ENCODE results near the gene ATP5F1B. TPM values are rescaled to one million over a fixed set of nuclear protein-coding genes. Genes with fewer than 3 reads are reported as not detected.

The ATP5F1B gene
- total RNA-seq, 1 experiment from 2014 or later, result 999 TPM

DNA sequence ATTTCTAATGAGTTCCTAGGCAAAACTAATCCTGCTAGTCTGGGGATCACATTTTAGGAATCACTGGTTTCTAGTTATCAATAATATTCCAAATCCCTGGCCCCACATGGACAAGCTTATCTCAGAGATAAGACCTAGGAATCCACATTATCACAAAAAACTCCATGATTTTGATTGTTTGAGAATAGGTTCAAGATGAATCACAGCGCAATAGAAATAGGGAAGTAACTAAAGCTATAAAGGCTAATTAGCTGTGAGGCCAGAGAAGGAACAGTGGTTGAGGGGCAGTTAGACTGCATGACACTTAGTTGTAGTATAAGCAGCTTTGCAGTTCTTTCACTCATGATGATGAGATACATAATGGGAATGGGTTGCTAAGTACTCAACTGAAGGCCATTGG, 13.1 kb upstream of the ATP5F1B start:
- intact Hi-C loops (cut with micrococcal nuclease; ENCODE audit: unreplicated experiment) (no loop called here), in situ Hi-C loops (cut with HindIII; ENCODE audit: low pct_unique_long_range_greater_than_20kb, low sequenced_read_pairs) (no loop called here)
- Histone ChIP-seq H3K4me1 (ENCODE audit: control insufficient read depth, insufficient read depth, low read length) (no peaks in the 10 kb centered on the region), H3K4me3 (ENCODE audit: low read depth in 2 of 2, low read length in 2 of 2) (no peak overlapping the region), H3K27ac (ENCODE audit: low read length) (no peak overlapping the region), H3K9me3 (ENCODE audit: control insufficient read depth, insufficient read depth, low read depth, low read length) (no peaks in the 10 kb centered on the region), H3K27me3 (ENCODE audit: control insufficient read depth, insufficient read depth, low read length) (no peaks in the 10 kb centered on the region), H3K36me3 (ENCODE audit: control insufficient read depth, insufficient read depth, low read length) (0 out of 2 replicates have a peak, but pooled peaks cover 3% of the 10 kb centered on the region)
- POLR2A ChIA-PET, result no interaction called here
- ATAC-seq (no peak), DNase-seq (ENCODE audit: low read depth, low spot score) (no peak)
- TF ChIP-seq CTCF (IDR thresholded peaks at IDR 0.05), result no peak
- no peak for TF ChIP-seq POLR2AphosphoS5 (IDR thresholded peaks at IDR 0.05; ENCODE audit: low read depth, low read length)
- TF ChIP-seq, protein P1, sequence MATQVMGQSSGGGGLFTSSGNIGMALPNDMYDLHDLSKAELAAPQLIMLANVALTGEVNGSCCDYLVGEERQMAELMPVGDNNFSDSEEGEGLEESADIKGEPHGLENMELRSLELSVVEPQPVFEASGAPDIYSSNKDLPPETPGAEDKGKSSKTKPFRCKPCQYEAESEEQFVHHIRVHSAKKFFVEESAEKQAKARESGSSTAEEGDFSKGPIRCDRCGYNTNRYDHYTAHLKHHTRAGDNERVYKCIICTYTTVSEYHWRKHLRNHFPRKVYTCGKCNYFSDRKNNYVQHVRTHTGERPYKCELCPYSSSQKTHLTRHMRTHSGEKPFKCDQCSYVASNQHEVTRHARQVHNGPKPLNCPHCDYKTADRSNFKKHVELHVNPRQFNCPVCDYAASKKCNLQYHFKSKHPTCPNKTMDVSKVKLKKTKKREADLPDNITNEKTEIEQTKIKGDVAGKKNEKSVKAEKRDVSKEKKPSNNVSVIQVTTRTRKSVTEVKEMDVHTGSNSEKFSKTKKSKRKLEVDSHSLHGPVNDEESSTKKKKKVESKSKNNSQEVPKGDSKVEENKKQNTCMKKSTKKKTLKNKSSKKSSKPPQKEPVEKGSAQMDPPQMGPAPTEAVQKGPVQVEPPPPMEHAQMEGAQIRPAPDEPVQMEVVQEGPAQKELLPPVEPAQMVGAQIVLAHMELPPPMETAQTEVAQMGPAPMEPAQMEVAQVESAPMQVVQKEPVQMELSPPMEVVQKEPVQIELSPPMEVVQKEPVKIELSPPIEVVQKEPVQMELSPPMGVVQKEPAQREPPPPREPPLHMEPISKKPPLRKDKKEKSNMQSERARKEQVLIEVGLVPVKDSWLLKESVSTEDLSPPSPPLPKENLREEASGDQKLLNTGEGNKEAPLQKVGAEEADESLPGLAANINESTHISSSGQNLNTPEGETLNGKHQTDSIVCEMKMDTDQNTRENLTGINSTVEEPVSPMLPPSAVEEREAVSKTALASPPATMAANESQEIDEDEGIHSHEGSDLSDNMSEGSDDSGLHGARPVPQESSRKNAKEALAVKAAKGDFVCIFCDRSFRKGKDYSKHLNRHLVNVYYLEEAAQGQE (IDR thresholded peaks at IDR 0.05; ENCODE audit: insufficient read depth in 1 of 2, low read depth in 2 of 2, low read length in 1 of 2), result no peak
- TF ChIP-seq SIN3A (IDR thresholded peaks at IDR 0.05; ENCODE audit: borderline replicate concordance, insufficient read depth, low read depth, low read length), result no peak
- TF ChIP-seq TCF7L2 (IDR thresholded peaks at IDR 0.05; ENCODE audit: low read depth, low read length), result no peak
- CTCF ChIA-PET, result interaction anchor here (0.6 kb wide), 1 partner anchor 137 kb away, joined by 5 read pairs; the partner anchor contains the start of gene RBMS2
- BruUV-seq (replicated peaks), result no TSS peak

GRCh38 chr12:56657416-56658379, 11.9 kb upstream of the ATP5F1B start:
- intact Hi-C loops (cut with micrococcal nuclease; ENCODE audit: unreplicated experiment), result no loop called here
- no TSS peak for BruUV-seq (replicated peaks)

More at GRCh38 chr12:56657416-56658379, 11.9 kb upstream of the ATP5F1B start:
- Histone ChIP-seq H3K27ac (ENCODE audit: low read length) (no peak overlapping the region), H3K4me1 (ENCODE audit: control insufficient read depth, insufficient read depth, low read length) (no peaks in the 10 kb centered on the region), H3K9me3 (ENCODE audit: control insufficient read depth, insufficient read depth, low read depth, low read length) (no peaks in the 10 kb centered on the region), H3K4me3 (ENCODE audit: low read depth in 2 of 2, low read length in 2 of 2) (no peak overlapping the region), H3K36me3 (ENCODE audit: control insufficient read depth, insufficient read depth, low read length) (no peaks in the 10 kb centered on the region), H3K27me3 (ENCODE audit: control insufficient read depth, insufficient read depth, low read length) (no peaks in the 10 kb centered on the region)
- TF ChIP-seq TCF7L2 (IDR thresholded peaks at IDR 0.05; ENCODE audit: low read depth, low read length) (no peak), SIN3A (IDR thresholded peaks at IDR 0.05; ENCODE audit: borderline replicate concordance, insufficient read depth, low read depth, low read length) (no peak), POLR2AphosphoS5 (IDR thresholded peaks at IDR 0.05; ENCODE audit: low read depth, low read length) (no peak), CTCF (IDR thresholded peaks at IDR 0.05) (no peak)
- TF ChIP-seq, protein P1 (IDR thresholded peaks at IDR 0.05; ENCODE audit: insufficient read depth in 1 of 2, low read depth in 2 of 2, low read length in 1 of 2), result no peak
- CTCF ChIA-PET, result no interaction called here
- in situ Hi-C loops (cut with HindIII; ENCODE audit: low pct_unique_long_range_greater_than_20kb, low sequenced_read_pairs), result no loop called here
- DNase-seq (ENCODE audit: low read depth, low spot score) (no peak), ATAC-seq (no peak)
- POLR2A ChIA-PET, result interaction anchor here (0.6 kb wide), 1 partner anchor 901 kb away, joined by 3 read pairs; no protein-coding TSS in a partner anchor
